ENCODE measurements around the gene KLRC2. TPM values are rescaled to one million over a fixed set of nuclear protein-coding genes. Genes with fewer than 3 reads are reported as not detected.

KLRC2 gene
- total RNA-seq, 4 donors from 2014 or later = 1.8 to 8.3 (median 4.7) TPM; not detected in 1

- Histone ChIP-seq H3K27ac (peak overlapping the region in 1 of 4 donors; percentile 4), H3K9me3 (no peaks in the 10 kb centered on the region), H3K4me3 (no peak overlapping the region), H3K27me3 (no peaks in the 10 kb centered on the region), H3K36me3 (no peaks in the 10 kb centered on the region), H3K4me1 (no peaks in the 10 kb centered on the region)
- DNase-seq = no peak
- TF ChIP-seq CTCF (IDR thresholded peaks at IDR 0.05) (no peak), POLR2A (IDR thresholded peaks at IDR 0.05) (no peak)
Observed at GRCh38 chr12:10386857-10387256, 49.0 kb downstream of the KLRC2 start.

GRCh38 chr12:10385166-10385613 lies 50.6 kb downstream of the KLRC2 start:
- H3K27ac ChIP-seq = peak overlapping the region in 1 of 4 donors; percentile 0
- TF ChIP-seq CTCF (IDR thresholded peaks at IDR 0.05) = no peak
- no peak for TF ChIP-seq POLR2A (IDR thresholded peaks at IDR 0.05)
- no peaks in the 10 kb centered on the region for H3K4me1 ChIP-seq
- no peaks in the 10 kb centered on the region for H3K27me3 ChIP-seq
- no peak for DNase-seq
- no peaks in the 10 kb centered on the region for H3K9me3 ChIP-seq
- H3K36me3 ChIP-seq = no peaks in the 10 kb centered on the region
- no peak overlapping the region for H3K4me3 ChIP-seq

DNA sequence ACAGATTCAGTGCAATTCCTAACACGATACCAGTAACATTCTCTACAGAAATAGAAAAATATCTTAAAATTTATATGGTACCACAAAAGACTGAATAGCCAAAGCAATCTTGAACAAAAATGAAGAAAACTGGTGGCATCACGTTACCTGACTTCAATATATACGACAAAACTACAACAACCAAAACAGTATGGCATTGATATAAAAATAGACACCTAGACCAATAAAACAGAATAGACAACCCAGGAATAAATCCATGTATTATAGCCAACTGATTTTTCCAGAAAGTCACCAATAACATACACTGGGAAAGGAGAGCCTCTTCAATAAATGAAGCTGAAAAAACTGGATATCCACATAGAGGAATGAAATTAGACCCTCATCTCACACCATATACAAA lies 51.6 kb downstream of the KLRC2 start:
- no peaks in the 10 kb centered on the region for H3K4me1 ChIP-seq
- no peak for DNase-seq
- no peak overlapping the region for H3K4me3 ChIP-seq
- no peaks in the 10 kb centered on the region for H3K9me3 ChIP-seq
- H3K27me3 ChIP-seq = no peaks in the 10 kb centered on the region
- H3K36me3 ChIP-seq = no peaks in the 10 kb centered on the region
- TF ChIP-seq CTCF (IDR thresholded peaks at IDR 0.05) (no peak), POLR2A (IDR thresholded peaks at IDR 0.05) (no peak)
- H3K27ac ChIP-seq = no peak overlapping the region

GRCh38 chr12:10381928-10382628 lies 53.7 kb downstream of the KLRC2 start:
- Histone ChIP-seq H3K27me3 (no peaks in the 10 kb centered on the region), H3K9me3 (no peaks in the 10 kb centered on the region), H3K4me3 (peak overlapping the region in 1 of 4 donors; percentile 12), H3K36me3 (no peaks in the 10 kb centered on the region), H3K4me1 (no peaks in the 10 kb centered on the region), H3K27ac (no peak overlapping the region)
- no peak for DNase-seq
- TF ChIP-seq POLR2A (IDR thresholded peaks at IDR 0.05) = no peak
- no peak for TF ChIP-seq CTCF (IDR thresholded peaks at IDR 0.05)

Other genes starting within 250 kb of the KLRC2 start
- gene GABARAPL1, start 223.1 kb downstream of the KLRC2 start, total RNA-seq = 100 to 1,000 TPM in 1 of 4 donors, 10 to 100 TPM in 3; 47.4 to 138 (median 70.2) TPM
- gene KLRD1, start 128.1 kb downstream of the KLRC2 start, total RNA-seq = 1 to 10 TPM in 3 of 4 donors, under 1 TPM in 1; under 0.01 to 8.4 (median 5.4) TPM
- 10 to 100 TPM in 1 of 4 donors, 1 to 10 TPM in 3; 3.3 to 17.9 (median 6.6) TPM for gene KLRK1, start 46.0 kb downstream of the KLRC2 start, total RNA-seq
- gene KLRC4, start 26.3 kb downstream of the KLRC2 start, total RNA-seq = 1 to 10 TPM in 3 of 4 donors, not detected in 1; 2.1 to 5.8 (median 5.6) TPM
- gene KLRC3, start 15.4 kb downstream of the KLRC2 start, total RNA-seq = 1 to 10 TPM in 2 of 4 donors, not detected in 2; 1.6 to 2.8 TPM
- gene KLRC1, start 17.4 kb upstream of the KLRC2 start, total RNA-seq = 1 to 10 TPM in 3 of 4 donors, not detected in 1; 1.3 to 3.3 (median 1.9) TPM
- gene EIF2S3B, start 69.9 kb upstream of the KLRC2 start, total RNA-seq = 1 to 10 TPM in 2 of 4 donors, not detected in 2; 1.5 to 1.7 TPM
- 10 to 100 TPM in 2 of 4 donors, 1 to 10 TPM in 2; 7.7 to 28.9 (median 9.8) TPM for gene MAGOHB, start 177.6 kb upstream of the KLRC2 start, total RNA-seq
- 10 to 100 TPM in 3 of 4 donors, 1 to 10 TPM in 1; 5.8 to 43.1 (median 25.4) TPM for gene STYK1, start 238.0 kb upstream of the KLRC2 start, total RNA-seq

Data from Peyer's patch (tissue), 4 donors.